ENCODE data around the gene GP1BB.

Gene GP1BB

GRCh38 chr22:19755722-19756287, 32.5 kb downstream of the GP1BB start:
- DNase-seq (ENCODE audit: low read depth, low spot score), result no peak

GRCh38 chr22:19756288-19757128, 33.2 kb downstream of the GP1BB start:
- DNase-seq (ENCODE audit: low read depth, low spot score), result no peak

GRCh38 chr22:19757140-19757984, 34.0 kb downstream of the GP1BB start:
- no peak for DNase-seq (ENCODE audit: low read depth, low spot score)

GRCh38 chr22:19757985-19758895, 34.9 kb downstream of the GP1BB start:
- DNase-seq (ENCODE audit: low read depth, low spot score), result no peak

- no peak for DNase-seq (ENCODE audit: low read depth, low spot score)
Observed at GRCh38 chr22:19758896-19759426, 35.6 kb downstream of the GP1BB start.

- DNase-seq (ENCODE audit: low read depth, low spot score), result no peak
Observed at GRCh38 chr22:19759427-19760057, 36.2 kb downstream of the GP1BB start.

- DNase-seq (ENCODE audit: low read depth, low spot score), result no peak
Observed at GRCh38 chr22:19760058-19760950, 37.0 kb downstream of the GP1BB start, which contains the start of gene TBX1. Gene TBX1, plus strand, starts transcription at chr22:19760778. Its CDS starts 66 bp downstream, at chr22:19760844.

GRCh38 chr22:19760951-19761724, 37.8 kb downstream of the GP1BB start:
- DNase-seq (ENCODE audit: low read depth, low spot score), result no peak

GRCh38 chr22:19761725-19762567, 38.6 kb downstream of the GP1BB start:
- no peak for DNase-seq (ENCODE audit: low read depth, low spot score)

GRCh38 chr22:19762568-19763457, 39.5 kb downstream of the GP1BB start:
- no peak for DNase-seq (ENCODE audit: low read depth, low spot score)

GRCh38 chr22:19763458-19764298, 40.3 kb downstream of the GP1BB start:
- no peak for DNase-seq (ENCODE audit: low read depth, low spot score)

GRCh38 chr22:19764299-19764593, 40.9 kb downstream of the GP1BB start:
- no peak for DNase-seq (ENCODE audit: low read depth, low spot score)

GRCh38 chr22:19764636-19765476, 41.5 kb downstream of the GP1BB start:
- no peak for DNase-seq (ENCODE audit: low read depth, low spot score)

GRCh38 chr22:19765477-19766239, 42.3 kb downstream of the GP1BB start:
- no peak for DNase-seq (ENCODE audit: low read depth, low spot score)

- DNase-seq (ENCODE audit: low read depth, low spot score), result no peak
Observed at GRCh38 chr22:19766240-19766510, 42.8 kb downstream of the GP1BB start.
